Activated CD8-positive, alpha-beta memory T cell treated with anti-CD3 and anti-CD28 coated beads, Interleukin-2, amount 50 U/mL, for 1 hour (primary cell): ENCODE data around the gene GNB1L.

ENCODE experiments used
- DNase-seq: peaks from one replicate; pipeline ENCODE4 v3.0.0-alpha.2; 2020; ENCODE audit errors: extremely low read depth

Gene GNB1L

DNA sequence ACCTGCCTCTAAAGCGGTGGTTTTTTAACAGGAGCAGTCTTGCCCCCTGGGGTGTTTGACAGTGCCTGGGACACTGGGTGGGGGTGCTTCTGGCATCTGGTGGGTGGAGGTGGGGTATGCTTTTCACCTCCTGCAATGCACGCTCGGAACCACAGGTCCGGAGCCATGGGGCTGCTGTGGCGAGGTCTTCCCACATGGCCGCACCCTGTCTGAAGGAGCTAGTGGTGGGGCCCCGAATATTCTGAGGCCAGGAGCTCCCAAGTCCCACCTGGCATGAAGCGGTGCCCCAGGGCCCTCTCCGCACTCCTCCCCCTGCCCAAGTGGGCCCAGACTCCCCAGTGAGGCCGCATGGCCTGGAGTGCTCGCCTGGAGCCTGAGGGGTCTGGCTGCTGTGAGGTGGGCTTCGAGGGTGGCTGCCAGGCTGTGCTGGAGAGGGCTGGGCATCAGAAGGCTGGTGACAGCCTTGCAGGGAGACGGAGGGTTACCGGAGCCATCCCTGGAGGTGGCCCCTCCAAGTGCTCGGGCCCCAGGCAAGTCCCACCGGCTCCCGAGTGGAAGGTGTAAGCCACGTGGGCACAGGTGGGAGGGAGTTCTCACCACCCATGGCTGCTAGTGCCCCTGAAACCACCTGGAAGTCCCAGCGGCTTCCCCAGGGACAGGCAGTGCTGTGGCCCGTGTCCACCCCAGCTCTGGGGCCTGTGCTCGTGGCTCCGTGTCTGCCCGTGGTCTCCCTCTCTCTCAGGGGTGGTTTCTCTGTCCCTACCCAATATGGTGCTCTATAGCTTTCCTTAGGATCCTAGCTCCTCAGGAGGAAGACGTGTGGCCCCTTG is 79.0 kb downstream of the GNB1L start:
- no peak for DNase-seq

DNA sequence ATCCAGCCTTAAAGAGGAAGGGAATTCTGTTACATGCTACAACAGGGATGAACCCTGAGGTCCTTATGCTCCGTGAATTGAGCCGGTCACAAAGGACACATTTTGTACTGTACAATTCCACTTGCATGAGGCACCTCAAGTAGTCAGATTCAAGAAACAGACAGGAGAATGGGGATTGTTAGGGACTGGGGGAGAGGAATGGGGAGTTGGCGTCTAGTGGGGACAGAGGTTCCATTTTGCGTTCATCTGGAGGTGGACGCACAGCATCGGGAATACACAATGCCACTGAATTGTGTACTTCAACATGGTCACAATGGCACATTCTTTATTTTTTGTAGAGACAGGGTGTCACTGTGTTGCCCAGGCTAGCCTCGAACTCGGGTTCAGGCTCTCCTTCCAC is 80.0 kb downstream of the GNB1L start:
- DNase-seq, result no peak

DNA sequence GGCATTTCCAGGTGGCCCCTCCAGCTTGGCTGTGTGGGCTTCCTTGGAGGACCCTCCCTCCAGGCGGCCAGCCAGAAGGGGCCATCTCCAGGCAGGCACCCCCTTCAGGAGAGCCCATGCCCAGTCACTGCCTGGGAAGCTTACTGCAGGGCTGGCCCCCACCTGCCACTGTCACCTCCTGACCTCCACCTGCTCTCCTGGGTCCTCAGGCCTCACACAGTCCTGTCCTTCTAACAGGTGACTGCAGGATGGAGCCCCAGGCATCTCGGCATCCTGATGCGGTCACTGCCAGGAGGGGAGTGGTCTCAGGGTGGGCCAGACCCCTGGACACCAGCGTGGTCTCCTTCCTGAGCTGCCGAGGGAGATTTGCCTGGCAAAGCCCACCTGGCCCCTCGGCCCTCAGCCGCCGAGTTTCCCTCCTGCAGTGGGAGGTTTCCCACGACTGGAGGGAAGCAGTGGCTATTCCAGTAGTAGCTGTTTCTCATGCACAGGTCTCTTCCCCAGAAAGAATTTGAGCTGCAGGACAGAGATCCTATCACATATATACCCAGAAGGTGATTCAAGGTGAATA is 81.1 kb downstream of the GNB1L start:
- no peak for DNase-seq

DNA sequence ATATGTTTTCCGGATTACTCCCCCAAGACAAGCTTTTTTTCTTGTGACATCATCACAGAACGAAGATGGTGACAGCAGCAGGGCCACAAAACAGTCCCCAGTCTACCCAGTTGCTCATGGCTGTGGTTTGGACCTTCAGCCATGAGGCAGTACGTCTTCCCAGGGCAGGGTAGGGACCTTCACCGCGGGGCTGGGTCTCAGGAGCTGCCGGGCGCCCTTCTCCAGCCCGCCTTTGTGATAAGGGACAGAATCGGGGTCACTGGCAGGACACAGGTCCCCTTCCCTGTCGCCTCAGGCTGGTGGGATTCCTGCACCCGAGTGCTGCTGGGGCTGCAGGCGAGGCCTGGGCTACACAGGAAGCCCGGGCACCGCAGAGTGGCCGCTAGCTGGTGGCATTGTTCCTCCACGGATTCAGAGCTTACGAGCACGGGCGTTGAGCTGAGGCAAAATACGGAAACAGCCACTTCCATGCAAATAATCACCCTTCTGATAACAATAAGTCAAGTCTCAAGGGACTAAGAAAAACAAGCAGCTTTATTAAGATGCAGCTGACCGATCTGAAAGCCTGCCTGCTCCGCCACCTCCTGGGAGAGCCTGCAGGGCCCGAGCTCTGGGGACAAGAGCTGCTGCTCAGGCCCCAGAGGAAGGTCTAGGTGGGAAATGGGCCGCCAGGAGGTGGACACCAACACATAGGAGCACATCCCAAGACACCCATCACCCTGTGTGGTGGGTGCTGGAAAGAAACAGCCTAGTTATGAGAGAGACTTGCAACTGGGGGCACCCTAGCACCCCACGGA is 81.8 kb downstream of the GNB1L start:
- no peak for DNase-seq

DNA sequence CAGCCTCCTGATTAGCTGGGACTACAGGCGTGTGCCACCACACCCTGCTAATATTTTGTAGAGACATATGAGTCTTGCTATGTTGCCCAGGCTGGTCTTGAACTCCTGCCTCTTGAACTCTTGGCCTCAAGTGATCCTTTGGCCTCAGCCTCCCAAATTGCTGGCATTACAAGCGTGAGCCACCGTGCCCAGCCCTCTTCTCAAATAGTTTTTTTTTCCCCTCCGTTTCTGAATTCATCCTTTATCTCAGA is 82.3 kb downstream of the GNB1L start:
- no peak for DNase-seq

DNA sequence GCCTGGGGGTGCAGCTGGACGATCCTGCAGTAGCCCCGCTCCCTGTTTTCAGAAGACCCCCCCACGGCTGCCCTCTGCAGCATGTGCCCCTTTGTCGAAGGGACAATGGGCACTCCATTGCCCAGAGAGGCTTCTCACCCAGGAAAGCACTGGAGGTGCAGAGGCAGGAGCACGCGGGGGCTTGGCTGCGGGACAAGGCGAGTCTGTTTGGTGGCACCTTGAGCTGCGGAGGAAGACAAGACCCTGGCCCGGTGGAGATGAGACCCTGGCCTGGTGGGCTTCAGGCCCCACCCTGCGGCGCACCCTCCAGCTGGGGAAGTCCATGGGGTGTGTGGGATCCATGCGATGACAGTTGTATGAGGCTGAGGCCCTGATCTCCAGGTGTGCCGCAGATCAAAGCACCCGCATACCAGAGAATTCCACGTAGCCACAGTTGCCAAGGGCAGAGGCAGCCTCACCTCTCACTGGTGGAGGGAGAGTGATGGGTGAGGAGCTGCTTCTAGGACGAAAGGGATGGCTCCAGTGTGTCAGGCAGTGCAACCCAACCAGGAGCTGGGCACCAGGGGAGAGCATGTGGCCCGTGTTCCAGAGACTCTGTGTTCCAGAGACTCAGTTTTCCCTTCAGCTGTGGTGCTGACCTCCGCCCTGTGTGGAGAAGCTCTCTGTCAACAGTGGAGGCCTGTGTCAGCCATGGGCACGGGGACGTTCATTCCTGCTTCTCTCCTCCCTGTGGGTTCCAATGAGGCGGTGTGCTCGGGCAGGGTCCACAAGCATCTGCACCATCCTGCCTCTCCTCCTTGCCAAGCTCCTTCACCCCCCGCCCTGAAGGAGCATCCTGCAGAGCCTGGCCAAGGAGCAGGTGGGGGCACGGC is 84.1 kb downstream of the GNB1L start:
- DNase-seq, result no peak

DNA sequence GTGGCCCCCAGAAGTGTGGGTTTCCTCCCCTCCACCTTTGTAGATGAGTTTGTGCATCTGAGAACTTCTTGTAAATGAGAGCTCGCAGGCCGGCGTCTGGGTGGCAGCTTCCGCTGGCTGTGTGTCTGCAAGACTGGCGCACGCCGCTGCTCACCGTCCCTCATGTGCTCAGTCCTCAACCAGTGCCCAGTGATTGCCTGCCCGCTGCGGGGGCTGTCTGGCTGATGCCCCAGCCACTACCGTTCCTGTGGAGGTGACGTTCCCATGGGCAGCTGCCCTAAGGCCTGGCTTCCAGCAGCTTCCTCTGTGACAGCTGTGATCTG is 85.3 kb downstream of the GNB1L start:
- DNase-seq, result no peak

DNA sequence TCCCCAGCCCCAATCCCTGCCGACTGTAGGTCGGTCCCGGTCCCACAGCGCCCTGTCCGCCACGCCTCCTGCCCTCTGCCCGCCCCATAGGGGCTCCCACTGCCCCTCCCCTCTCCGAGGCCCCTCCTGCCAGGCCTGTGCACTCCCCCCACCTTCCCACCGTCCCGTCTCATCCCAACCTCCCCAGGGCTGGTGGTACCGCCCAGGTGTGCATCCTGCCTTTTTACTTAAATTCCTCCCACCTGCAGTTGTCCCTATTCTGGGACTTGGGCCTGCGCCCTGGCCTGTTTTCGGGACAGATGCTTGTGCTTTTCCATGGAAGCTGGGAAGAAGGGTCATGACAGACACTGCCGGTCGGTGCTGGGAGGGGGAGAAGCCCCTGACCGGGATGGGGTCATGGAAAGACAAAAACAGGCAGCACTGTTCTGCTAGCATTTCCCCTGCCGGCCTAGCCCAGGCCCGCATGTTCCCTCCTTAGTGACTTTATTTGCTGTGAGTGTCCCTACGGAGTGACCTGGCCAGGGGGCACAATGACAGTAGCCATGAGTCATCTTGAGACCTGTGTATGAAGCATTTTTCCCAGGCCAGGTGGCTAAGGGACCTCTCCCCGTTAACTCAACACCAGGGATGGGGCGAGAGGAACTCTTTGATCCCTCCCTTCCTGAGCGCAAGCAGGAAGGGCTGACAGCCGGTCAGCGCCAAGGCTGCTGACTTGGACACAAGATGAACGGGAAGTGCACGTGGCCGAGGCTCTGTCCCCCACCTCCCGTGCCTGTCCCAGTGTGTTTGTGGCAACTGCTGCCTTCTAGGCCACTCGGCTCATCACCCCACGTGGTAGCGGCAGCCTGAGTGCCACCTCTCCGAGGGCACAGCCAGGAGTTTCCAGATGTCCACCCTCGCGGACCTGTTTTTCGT is 87.0 kb downstream of the GNB1L start:
- no peak for DNase-seq

DNA sequence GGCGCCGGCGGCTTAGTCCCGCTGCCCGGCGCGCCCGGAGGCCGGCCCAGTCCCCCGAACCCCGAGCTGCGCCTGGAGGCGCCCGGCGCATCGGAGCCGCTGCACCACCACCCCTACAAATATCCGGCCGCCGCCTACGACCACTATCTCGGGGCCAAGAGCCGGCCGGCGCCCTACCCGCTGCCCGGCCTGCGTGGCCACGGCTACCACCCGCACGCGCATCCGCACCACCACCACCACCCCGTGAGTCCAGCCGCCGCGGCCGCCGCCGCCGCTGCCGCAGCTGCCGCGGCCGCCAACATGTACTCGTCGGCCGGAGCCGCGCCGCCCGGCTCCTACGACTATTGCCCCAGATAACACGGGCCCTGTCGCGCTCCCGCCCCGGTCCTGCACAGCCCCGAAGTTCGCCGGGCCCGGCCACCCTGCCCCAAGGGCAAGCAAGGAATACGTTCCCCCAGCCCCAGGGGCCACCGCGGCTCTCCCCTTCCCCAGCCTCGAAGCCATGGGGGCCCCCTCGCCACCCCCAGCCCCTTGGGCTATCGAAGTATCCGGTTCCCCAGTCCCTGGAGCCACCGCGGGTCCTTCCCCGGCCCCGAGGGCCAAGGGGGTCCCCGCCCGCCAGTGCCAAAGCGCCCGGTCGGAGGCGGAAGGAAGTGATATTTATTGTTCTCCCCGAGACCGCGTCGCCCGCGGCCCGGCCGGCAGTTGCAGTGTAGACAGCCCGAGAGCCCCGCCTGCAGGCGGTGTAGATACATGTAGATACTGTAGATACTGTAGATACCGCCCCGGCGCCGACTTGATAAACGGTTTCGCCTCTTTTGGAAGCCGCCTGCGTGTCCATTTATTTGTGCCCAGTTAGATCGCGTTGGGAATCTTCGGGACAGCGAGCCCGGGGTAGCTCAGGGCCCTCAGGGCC is 87.9 kb downstream of the GNB1L start:
- DNase-seq, result no peak

DNA sequence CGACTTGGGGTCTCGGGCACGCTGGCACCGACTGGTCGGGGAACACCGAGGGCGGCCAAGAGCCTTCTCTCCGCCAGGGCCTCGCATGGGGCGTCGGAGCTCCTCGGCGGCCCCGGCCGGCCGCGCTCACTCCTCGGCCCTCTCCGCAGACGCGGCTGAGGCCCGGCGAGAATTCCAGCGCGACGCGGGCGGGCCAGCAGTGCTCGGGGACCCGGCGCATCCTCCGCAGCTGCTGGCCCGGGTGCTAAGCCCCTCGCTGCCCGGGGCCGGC is 88.5 kb downstream of the GNB1L start:
- no peak for DNase-seq

DNA sequence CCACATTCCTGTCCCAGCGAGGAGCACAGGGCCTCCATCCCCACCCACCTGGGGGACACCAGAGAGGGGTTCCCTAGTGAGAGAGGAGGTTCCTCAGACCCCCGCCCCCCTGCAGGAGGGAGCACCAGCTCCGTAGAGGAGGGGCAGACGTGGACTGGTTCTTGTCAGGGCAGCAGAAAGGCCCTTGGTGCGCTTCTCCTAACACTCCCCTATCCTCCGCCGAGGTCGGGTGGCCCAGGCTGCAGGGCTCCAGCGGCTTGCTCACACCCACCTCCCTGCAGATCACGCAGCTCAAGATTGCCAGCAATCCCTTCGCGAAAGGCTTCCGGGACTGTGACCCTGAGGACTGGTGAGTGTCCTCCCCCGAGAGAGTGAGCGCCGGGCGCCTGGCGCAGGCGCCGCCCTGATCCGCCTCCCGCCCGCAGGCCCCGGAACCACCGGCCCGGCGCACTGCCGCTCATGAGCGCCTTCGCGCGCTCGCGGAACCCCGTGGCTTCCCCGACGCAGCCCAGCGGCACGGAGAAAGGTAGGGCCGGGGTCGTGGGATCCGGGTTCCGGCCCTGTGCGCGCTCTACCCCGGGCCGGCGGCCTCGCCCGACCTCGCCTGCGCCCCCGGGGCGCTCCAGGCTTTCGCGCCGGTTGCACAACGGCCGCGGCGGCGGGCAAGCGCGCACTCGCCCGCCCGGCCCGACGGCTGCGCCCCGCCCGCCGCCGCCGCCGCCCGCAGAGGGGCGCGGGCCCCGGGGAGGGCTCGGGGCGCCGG is 89.0 kb downstream of the GNB1L start:
- DNase-seq, result no peak

DNA sequence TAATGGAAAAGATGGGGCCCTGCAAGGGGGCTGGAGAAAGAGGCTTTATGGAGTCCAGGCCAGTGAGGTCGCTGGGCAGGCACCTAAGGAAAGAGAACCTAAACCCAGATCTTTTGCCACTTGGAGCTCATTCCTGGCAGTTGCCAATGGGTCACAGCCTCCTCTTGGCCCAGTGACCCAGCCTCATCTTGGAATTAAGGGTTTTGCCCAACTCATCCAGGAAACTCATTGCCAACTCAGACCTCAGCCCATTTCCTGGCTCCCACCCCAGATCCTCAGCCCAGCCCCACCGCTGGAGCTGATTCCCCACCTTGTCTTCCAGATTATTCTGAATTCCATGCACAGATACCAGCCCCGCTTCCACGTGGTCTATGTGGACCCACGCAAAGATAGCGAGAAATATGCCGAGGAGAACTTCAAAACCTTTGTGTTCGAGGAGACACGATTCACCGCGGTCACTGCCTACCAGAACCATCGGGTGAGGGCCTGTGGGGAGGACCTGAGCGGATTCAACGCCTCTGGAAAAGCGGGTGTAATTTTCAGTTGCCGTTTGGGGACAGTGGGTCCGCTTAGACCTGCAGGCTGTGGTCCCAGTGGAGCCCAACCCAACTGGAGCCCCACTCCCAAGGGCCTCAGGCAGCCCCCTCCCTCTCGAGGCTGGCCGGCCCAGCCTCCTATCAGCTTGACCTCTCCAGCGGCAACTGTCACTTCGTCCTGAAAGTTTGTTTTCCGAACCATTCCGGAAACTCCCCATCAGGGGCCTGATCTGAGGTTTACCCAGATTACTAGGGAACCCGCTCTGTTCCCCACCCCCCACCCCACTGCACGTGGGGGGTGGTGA is 89.8 kb downstream of the GNB1L start:
- DNase-seq, result no peak

DNA sequence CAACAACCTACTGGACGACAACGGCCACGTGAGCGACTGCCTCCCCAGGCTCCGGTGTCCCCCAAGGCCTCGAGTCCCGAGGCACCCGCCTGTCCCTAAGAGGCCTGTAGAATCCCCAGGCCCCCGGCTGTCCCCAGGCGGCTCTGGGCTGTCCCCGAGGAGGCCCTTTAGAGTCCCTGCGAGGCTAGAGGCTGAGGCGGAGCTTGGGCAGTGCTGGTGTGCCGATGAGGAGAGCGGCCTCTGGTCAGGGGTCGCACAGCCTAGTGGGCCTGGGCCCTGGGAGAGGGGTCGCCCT is 90.4 kb downstream of the GNB1L start:
- no peak for DNase-seq

DNA sequence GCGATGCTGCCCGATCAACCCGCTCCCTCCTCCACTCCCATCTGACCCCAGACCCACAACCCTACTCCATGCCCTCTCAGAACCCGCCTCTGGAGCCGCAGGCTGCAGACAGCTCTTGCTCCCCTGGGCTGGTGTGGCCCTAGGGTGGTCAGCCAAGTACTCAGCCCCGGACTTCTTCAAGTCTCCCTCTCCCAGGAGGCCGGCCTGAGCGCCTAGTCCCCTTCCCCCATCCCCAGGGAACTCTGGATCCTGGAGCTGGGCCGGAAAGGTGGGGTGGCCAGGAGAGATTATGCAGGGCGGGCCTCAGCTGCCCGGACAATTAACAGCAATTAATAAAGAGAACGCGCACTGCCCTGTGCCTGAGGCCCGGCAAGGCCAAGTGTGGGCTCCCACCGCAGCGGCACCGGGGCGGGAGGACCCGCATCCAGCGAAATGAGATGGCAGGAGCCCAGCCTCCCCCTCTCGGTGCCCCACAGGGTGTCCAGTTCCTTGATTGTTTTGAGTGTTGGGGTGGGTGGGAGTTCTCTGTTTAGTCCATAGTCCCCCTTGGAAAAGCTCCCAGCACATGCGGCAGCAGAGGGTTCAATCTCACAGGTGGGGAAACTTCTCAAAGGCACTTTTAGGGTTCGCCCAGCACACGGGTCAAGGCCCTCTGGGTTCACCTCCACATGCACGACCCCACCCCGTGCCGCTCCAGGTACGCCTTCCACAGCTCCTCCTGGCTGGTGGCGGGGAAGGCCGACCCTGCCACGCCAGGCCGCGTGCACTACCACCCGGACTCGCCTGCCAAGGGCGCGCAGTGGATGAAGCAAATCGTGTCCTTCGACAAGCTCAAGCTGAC is 91.0 kb downstream of the GNB1L start:
- DNase-seq, result no peak

DNA sequence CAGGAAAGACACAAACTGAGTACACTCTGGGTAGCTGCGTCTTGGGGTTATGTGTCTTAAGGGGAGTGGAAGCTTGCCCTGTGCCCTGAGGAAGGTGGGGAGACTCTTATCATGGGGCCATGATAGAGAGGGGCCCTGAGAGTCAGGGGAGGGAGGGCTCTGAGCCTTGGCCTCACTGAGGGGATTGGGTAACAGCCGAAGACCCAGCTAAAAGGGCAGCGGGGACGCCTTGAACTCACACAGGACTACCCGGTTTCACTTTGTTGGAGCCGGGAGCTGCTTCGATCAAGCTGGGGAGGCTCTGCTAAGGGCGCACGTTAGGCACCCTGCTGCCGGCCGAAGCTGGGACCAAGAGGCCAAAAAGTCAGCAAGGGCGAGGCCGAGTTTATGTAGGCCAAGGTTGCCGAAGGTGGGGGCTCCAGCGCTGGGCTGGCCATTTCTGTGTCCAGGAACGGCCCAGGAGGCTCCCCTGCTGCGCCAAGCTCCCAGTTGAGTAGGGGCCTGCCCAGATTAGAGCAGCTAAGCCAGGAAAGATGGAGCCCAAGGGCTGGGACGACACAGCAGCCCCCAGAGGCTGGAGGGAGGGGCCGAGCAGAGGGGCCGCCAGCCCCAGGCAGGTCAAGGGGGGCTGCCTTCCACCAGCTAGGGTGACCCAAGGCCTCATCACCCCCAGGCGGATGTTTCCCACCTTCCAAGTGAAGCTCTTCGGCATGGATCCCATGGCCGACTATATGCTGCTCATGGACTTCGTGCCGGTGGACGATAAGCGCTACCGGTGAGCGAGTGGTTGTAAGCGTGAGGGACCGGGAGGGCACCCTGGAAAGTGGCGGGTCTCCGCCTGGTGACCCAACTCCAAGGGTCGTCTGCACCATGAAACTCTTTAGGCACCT is 91.9 kb downstream of the GNB1L start:
- no peak for DNase-seq

DNA sequence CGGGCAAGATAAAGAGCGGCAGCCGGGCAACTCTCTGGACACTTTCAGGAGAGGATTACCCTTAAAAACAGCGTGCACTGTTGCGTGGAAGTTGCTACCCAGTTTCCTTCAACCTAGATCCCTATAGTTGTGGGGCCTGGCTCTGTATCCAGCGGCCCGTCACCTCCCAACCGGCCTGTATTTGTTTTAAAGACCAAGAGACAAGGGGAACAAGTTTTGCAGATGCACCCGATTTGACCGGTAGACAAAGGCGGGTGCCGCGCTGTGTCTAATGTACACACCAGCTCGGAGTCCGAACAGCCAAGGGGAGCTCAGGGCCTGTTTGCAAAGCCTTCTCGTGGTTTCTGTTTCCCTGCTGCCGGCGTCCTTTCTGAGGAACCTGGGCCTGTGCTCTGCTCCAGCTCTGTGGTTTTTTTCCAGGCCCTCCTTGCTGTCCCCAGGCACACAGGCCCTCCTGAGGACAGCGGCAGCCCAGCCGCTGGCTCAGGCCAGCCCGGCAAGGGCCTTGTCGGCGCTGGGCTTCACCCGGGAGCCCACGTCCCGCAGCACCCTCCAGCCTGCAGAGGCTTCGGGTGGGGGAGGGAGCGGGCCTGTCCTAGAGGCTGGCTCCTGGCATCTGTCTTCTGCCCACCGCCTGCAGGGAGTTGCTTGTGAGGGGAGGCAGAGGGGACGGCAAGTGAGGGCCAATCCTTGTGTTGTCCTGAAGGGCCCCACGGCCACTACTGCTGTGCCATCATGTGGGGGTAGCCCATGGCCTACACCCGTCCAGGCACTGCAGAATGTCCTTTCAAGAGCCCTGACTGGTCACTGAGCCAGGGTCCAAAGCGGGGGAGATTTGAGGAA is 92.7 kb downstream of the GNB1L start:
- DNase-seq, result no peak
